HG02852 (cell line): Measurements from ENCODE around the gene WWTR1.

Experiments
- ATAC-seq: cut with Tn5 transposase; IDR thresholded peaks from one replicate; pipeline ENCODE4 v1.9.1; 2021; ENCODE audit warnings: mild to moderate bottlenecking, moderate library complexity; ENCODE audit not compliant: unreplicated experiment

WWTR1 gene

GRCh38 chr3:149596134-149596770, 61.6 kb downstream of the WWTR1 start:
- no peak for ATAC-seq

GRCh38 chr3:149593418-149594160, 64.2 kb downstream of the WWTR1 start:
- no peak for ATAC-seq

- no peak for ATAC-seq
Observed at GRCh38 chr3:149592758-149593240, 65.0 kb downstream of the WWTR1 start.

GRCh38 chr3:149590691-149591441, 67.0 kb downstream of the WWTR1 start:
- no peak for ATAC-seq

GRCh38 chr3:149589332-149589731, 68.5 kb downstream of the WWTR1 start:
- no peak for ATAC-seq

GRCh38 chr3:149588909-149589308, 68.9 kb downstream of the WWTR1 start:
- ATAC-seq: no peak

- no peak for ATAC-seq
Observed at GRCh38 chr3:149587383-149587782, 70.4 kb downstream of the WWTR1 start.

GRCh38 chr3:149586871-149587270, 71.0 kb downstream of the WWTR1 start:
- ATAC-seq: no peak

GRCh38 chr3:149585401-149585726, 72.5 kb downstream of the WWTR1 start:
- ATAC-seq: peak; percentile 89

- ATAC-seq: no peak
Observed at GRCh38 chr3:149583921-149584635, 73.7 kb downstream of the WWTR1 start.

- ATAC-seq: no peak
Observed at GRCh38 chr3:149582395-149582794, 75.4 kb downstream of the WWTR1 start.

GRCh38 chr3:149581681-149582370, 76.0 kb downstream of the WWTR1 start:
- ATAC-seq: peak; percentile 33

GRCh38 chr3:149581248-149581647, 76.6 kb downstream of the WWTR1 start:
- ATAC-seq: no peak

GRCh38 chr3:149579838-149580542, 77.8 kb downstream of the WWTR1 start:
- peak; percentile 38 for ATAC-seq

- ATAC-seq: no peak
Observed at GRCh38 chr3:149579161-149579560, 78.7 kb downstream of the WWTR1 start.

- ATAC-seq: no peak
Observed at GRCh38 chr3:149577801-149578200, 80.0 kb downstream of the WWTR1 start.

GRCh38 chr3:149575961-149576564, 81.8 kb downstream of the WWTR1 start:
- ATAC-seq: peak; percentile 59

GRCh38 chr3:149575213-149575960, 82.4 kb downstream of the WWTR1 start:
- no peak for ATAC-seq
